ENCODE measurements around the gene TNFSF8.

TNFSF8 gene

DNA sequence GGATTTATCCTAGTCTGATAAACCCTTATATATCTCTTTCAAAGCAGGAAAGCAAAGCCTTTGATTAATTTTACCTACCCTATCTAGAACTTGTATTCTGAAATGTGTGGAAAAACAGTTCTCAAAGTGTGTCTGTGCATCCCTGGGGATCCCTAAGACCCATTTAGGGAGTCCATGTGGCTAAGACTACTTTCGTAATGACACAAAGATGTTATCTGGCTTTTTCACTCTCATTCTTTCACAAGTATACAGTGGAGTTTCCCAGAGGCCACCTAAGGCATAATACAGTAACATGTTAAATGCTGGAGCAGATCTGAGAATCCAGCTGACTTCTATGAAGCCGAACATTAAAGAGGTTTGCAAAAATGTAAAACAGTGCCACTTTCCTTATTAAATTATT, 70.2 kb downstream of the TNFSF8 start:
- in situ Hi-C loops (cut with MboI; ENCODE audit: low sequenced_read_pairs), result no loop called here
- H3K4me3 ChIP-seq, result no peak overlapping the region
- H3K36me3 ChIP-seq (replicated peaks), result no peaks in the 10 kb centered on the region
- DNase-seq (ENCODE audit: low spot score in 2 of 2), result no peak
- no peaks in the 10 kb centered on the region for H3K27me3 ChIP-seq (ENCODE audit: low read depth)
- no peaks in the 10 kb centered on the region for H3K9me3 ChIP-seq
- no peaks in the 10 kb centered on the region for H3K4me1 ChIP-seq

DNA sequence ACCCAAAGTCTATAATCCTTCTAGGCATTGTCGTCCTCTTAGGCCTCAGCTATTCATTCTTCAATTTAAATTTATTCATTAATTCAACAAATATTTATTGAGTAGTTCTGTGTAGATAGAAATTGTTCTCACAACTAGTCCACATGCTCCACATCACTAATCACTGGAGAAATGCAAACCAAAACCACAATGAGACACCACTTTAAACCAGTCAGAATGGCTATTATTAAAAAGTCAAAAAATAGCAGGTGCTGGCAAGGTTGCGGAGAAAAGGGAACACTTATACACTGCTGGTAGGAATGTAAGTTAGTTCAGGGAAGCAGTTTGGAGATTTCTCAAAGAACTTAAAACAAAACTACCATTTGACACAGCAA, 73.5 kb downstream of the TNFSF8 start:
- no peaks in the 10 kb centered on the region for H3K9me3 ChIP-seq
- in situ Hi-C loops (cut with MboI; ENCODE audit: low sequenced_read_pairs), result no loop called here
- no peak overlapping the region for H3K4me3 ChIP-seq
- H3K27me3 ChIP-seq (ENCODE audit: low read depth), result no peaks in the 10 kb centered on the region; the same call in 1 of the 2 replicates
- H3K36me3 ChIP-seq (replicated peaks), result no peaks in the 10 kb centered on the region
- DNase-seq (ENCODE audit: low spot score in 2 of 2), result no peak
- no peaks in the 10 kb centered on the region for H3K4me1 ChIP-seq

DNA sequence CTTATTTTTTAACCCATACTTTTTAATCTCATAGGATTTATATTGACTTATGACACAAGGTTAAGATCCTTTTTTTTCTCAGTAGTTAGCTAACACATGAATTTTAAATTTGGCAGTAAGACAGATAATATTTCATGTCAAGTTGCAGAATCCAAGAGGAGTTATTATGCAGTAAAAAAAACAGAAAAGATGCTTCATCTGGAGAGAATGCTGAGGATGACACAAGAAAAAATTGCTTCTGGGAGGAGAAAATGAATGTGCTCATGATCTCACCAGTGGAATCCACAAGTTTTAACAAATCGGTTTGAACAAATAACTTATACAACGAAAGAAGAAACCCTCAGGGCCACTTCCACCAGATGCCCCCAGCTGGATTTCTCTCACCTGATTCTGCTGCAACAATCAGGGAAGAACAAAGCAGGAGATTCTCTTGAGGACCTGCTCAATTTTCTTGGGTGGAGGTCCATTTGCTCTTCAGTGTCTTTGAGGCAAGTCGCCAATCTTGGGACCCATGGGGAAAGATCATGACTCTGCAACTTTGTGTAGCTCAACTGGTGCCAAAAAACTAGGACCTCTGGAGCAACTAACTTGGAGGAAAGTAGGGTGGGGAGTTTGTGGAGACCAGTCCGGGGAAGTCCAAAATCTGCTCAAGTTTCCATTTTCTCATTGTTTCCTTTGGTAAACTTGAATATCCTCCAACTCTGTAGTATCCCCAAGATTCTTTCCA, 74.0 kb downstream of the TNFSF8 start:
- no peaks in the 10 kb centered on the region for H3K4me1 ChIP-seq
- H3K9me3 ChIP-seq, result no peaks in the 10 kb centered on the region
- no peaks in the 10 kb centered on the region for H3K36me3 ChIP-seq (replicated peaks)
- no peaks in the 10 kb centered on the region; the same call in 1 of the 2 replicates for H3K27me3 ChIP-seq (ENCODE audit: low read depth)
- in situ Hi-C loops (cut with MboI; ENCODE audit: low sequenced_read_pairs), result no loop called here
- no peak for DNase-seq (ENCODE audit: low spot score in 2 of 2)
- no peak overlapping the region for H3K4me3 ChIP-seq

DNA sequence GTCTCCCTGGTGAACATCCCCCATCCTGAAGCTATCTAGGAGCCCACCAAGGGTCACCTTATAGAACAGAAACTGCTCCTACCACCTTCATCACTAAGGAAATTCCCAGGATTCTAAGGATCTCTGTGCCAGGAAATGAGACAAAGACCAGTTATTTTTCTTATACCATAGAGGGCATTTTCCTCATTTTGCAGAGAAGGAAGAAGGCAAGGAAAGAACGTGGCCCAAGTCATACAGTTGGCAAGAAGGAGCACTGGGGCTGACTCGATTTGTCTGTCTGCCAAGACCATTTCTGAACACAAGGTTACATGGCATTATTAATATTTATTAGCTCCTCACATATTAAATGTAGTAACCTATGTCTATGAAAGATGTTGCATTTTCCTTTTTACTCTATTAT, 74.9 kb downstream of the TNFSF8 start:
- DNase-seq (ENCODE audit: low spot score in 2 of 2), result no peak
- Histone ChIP-seq H3K9me3 (no peaks in the 10 kb centered on the region), H3K36me3 (replicated peaks) (no peaks in the 10 kb centered on the region), H3K27me3 (ENCODE audit: low read depth) (no peaks in the 10 kb centered on the region; the same call in 1 of the 2 replicates), H3K4me3 (no peak overlapping the region), H3K4me1 (no peaks in the 10 kb centered on the region)
- in situ Hi-C loops (cut with MboI; ENCODE audit: low sequenced_read_pairs), result no loop called here

DNA sequence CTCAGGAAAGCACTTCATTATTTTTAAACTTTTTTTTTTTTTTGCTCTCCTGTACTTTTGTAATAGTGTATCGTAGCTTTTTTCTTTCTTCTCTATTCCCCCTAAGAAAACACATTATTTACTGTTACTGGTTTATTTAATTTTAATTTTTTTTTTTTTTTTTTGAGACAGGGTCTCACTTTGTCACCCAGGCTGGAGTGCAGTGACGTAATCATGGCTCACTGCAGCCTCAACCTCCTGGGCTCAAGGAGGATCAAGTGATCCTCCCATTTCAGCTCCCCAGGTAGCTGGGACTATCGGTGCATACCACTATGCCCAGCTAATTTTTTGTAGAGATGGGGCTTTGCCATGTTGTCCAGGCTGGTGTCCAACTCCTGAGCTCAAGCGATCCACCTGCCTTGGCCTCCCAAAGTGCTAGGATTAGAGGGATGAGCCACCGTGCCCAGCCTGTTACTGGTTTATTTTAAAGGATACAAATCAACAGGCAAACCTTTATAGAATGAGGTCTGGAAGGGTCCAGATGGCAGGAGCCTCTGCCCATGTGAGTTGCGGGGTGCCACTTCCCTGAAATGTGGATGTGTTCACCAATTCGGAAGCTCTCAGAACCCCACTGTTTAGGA, 75.5 kb downstream of the TNFSF8 start:
- DNase-seq (ENCODE audit: low spot score in 2 of 2), result no peak
- in situ Hi-C loops (cut with MboI; ENCODE audit: low sequenced_read_pairs), result no loop called here
- Histone ChIP-seq H3K27me3 (ENCODE audit: low read depth) (no peaks in the 10 kb centered on the region; the same call in 1 of the 2 replicates), H3K9me3 (no peaks in the 10 kb centered on the region), H3K36me3 (replicated peaks) (no peaks in the 10 kb centered on the region), H3K4me1 (no peaks in the 10 kb centered on the region), H3K4me3 (no peak overlapping the region)

DNA sequence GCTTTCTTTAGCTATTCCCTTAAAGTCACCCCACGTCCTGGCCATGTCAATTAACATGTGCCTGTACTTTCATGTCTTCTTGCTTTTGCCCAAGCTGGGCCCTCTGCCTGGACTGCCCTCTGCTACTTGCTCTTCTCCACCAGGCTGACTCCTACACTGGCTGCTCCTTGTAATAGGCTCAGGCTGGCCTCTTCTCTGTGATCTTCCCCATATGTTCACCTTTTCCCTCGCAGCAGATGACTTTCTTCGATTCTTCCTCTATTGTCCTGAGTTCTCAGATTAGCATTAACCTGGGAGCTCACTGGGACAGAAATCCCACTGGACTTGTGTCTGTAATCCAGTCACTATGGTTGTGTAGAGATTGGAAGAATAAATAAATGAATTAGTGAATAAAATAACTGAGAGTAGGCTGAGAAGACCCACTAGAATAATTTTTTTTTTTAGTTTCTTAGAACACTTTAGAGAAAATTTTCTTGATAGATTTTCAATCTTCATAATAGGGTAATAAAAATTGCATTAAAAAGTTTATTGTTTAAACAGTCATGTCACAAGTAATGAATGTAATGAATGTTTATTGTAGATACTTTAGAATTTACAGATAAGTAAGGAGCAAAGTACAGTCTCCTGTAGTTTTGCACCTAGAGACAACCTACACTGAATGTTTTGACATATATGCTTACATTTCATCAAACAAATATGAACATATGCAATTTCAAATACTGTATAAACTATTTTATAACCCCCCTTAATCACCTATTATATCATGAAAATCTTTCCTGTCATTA, 77.1 kb downstream of the TNFSF8 start:
- H3K4me1 ChIP-seq, result no peaks in the 10 kb centered on the region
- no peaks in the 10 kb centered on the region for H3K36me3 ChIP-seq (replicated peaks)
- in situ Hi-C loops (cut with MboI; ENCODE audit: low sequenced_read_pairs), result no loop called here
- H3K4me3 ChIP-seq, result no peak overlapping the region
- H3K9me3 ChIP-seq, result no peaks in the 10 kb centered on the region
- no peak for DNase-seq (ENCODE audit: low spot score in 2 of 2)
- no peaks in the 10 kb centered on the region; the same call in 1 of the 2 replicates for H3K27me3 ChIP-seq (ENCODE audit: low read depth)

DNA sequence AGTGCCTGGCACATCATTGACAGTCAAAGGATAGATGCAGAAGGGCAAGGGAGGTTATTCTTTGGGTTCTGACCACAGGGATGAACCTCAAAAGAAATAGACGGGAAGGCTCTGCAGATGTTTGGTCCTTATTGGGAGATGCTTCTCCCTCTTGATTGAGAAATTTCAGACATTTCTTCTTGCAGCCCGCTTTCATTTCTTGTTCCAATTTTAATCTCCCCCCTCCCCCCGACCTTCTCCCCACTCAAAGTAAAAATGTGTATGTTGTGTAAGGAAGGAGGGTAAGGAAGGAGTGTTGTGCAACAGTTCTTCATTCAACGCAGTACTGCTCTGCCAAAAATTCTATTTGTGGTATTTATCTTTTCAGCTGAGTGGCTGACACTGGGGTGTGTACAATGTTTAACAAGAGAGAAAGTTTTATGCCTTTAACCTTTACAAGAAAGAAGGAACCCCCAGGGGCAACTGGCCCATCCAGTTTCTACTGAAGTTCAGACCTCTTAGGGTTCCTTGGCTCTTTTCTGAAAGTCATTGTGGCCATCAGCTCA, 78.3 kb downstream of the TNFSF8 start:
- DNase-seq (ENCODE audit: low spot score in 2 of 2), result no peak
- H3K4me1 ChIP-seq, result no peaks in the 10 kb centered on the region
- in situ Hi-C loops (cut with MboI; ENCODE audit: low sequenced_read_pairs), result no loop called here
- no peaks in the 10 kb centered on the region for H3K36me3 ChIP-seq (replicated peaks)
- H3K9me3 ChIP-seq, result no peaks in the 10 kb centered on the region
- no peak overlapping the region for H3K4me3 ChIP-seq
- no peaks in the 10 kb centered on the region; the same call in 1 of the 2 replicates for H3K27me3 ChIP-seq (ENCODE audit: low read depth)

DNA sequence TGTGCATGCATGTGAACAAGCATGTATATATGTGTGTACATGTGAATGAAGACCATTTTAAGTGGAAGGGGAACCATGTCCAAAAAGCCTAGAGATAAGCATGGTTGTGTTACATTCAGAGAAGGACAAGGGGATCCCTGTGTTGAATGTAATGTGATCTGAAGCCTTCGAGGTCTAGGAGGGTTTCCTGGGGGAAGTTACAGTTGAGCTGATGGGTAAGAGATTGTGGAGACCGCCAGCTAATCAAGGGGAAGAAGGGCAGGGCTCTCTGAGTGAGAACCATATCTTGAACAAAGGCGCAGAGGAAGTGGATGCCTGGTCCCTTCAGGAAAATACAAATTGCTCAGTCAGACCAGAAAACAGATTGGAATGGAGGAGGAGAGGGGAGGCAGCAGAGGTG, 79.1 kb downstream of the TNFSF8 start:
- H3K27me3 ChIP-seq (ENCODE audit: low read depth), result no peaks in the 10 kb centered on the region; the same call in 1 of the 2 replicates
- no peak for DNase-seq (ENCODE audit: low spot score in 2 of 2)
- H3K4me3 ChIP-seq, result no peak overlapping the region
- H3K9me3 ChIP-seq, result no peaks in the 10 kb centered on the region
- in situ Hi-C loops (cut with MboI; ENCODE audit: low sequenced_read_pairs), result no loop called here
- no peaks in the 10 kb centered on the region for H3K36me3 ChIP-seq (replicated peaks)
- no peaks in the 10 kb centered on the region for H3K4me1 ChIP-seq

All from HAP-1 (cell line).